HG03095 (cell line): ENCODE results near the gene KL.
A peak's percentile ranks its signal among the peaks of the same experiment; 100 is the strongest.

Experiments
- ATAC-seq: cut with Tn5 transposase; IDR thresholded peaks from one replicate; pipeline ENCODE4 v1.9.1; 2021; ENCODE audit warnings: moderate library complexity; ENCODE audit not compliant: unreplicated experiment

The KL gene

DNA sequence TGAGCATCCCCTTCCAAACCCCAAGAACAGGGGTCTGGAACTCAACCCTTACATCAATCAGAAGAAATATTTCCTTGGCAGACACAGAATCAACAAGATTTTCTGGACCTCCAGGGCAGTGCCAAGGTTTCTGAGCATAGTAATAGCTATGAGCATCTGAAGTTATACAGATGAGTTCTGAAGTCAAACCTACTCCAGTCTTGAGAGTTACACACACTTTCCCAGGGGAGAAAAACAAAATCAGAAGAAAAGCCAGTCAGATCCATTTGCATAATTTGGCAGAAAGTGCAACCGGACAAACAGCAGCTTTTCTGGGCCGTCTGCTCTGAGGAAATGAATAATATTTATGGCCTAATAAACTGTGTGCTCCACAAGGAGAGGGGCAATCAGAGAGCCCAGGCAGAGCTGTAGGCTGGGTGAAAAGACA is 93.1 kb downstream of the KL start:
- ATAC-seq = no peak

- no peak for ATAC-seq
These were observed 93.6 kb downstream of the KL start for GRCh38 chr13:33109801-33110200.

- ATAC-seq = no peak
These were observed 94.1 kb downstream of the KL start for GRCh38 chr13:33110386-33110712.

DNA sequence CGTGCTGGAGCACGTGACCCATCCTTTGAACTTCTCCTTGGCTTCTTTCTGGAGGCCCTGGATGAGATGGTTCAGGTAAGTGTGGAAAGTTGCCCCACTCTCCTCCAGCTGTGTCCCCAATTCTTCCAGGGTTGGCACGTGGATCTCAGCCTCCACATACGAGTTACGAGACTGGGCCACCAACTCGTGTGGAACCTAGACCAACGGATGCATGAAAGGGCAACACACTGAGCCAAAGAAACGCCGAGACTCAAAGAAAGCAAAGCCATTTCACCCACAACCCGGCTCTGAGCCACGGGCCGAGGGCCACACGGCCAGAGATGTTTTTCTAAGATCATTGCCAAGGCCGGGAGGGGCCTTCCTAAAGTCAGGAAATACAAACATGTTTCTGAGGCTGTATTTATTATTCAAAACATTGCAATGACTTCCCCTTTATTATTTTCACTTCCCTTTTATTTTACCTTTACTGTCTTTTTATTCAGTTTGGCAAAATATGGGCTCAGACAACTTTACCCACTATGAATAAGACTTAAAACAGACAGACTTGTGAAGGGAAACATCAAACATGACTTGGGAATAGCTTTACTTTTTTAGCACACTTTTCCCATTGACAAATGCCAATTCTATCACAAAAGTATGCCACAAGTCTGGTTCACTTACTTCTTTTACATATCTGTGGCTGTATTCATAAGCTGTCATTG is 94.6 kb downstream of the KL start:
- ATAC-seq = peak; percentile 36

GRCh38 chr13:33111414-33112110 is 95.3 kb downstream of the KL start:
- no peak for ATAC-seq

DNA sequence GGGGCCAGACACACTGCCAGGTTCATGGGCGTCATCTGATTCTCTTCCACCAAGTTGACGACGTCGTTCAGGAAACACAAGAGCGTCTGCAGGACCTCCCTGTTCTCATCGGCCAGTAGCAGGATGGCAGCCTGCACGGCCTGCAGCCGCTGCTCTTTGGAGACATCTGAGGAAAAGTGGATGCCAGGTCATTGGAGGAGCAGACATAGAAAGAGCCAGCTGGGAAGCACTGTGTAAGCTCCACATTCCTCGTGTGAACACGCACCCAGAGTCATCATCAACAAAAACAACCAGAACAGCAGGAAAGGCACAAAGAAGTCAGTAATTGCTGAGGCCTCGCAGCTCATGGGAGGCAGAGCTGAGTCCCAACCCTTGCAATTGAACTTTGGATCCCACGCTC is 96.5 kb downstream of the KL start:
- ATAC-seq = no peak

DNA sequence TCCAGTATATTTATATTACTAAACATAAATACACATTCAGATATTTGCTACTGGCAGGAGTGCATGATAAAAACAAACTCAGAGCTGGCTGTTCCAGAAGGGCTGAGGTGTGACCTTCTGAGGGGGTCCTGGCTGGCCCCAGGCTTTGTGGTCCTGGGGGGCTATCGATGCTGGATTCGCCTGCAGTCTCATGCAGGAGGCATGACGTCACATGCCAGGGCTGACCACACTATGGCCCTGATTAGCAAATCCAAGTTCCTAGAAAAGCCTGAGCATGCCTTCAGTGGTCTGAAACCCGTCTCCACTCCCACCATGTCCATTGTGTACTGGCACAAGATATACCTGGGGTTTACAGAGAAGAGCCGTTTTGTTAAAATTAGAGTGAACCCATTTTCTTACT is 97.9 kb downstream of the KL start:
- ATAC-seq = no peak

GRCh38 chr13:33115274-33115673 is 99.1 kb downstream of the KL start:
- no peak for ATAC-seq
